Measurements from ENCODE around the gene SLC38A10.
A peak's percentile ranks its signal among the peaks of the same experiment; 100 is the strongest.

SLC38A10 gene

GRCh38 chr17:81260171-81260570 is 34.9 kb downstream of the SLC38A10 start:
- TF ChIP-seq GATA1 (IDR thresholded peaks at IDR 0.05; ENCODE audit: low read depth, low read length) (no peak), POLR2A (IDR thresholded peaks at IDR 0.05; ENCODE audit: low read length) (no peak)
- DNase-seq: no peak

- TF ChIP-seq POLR2A (IDR thresholded peaks at IDR 0.05; ENCODE audit: low read length) (no peak), GATA1 (IDR thresholded peaks at IDR 0.05; ENCODE audit: low read depth, low read length) (no peak)
Measured at GRCh38 chr17:81259058-81259605, 36.0 kb downstream of the SLC38A10 start.

DNA sequence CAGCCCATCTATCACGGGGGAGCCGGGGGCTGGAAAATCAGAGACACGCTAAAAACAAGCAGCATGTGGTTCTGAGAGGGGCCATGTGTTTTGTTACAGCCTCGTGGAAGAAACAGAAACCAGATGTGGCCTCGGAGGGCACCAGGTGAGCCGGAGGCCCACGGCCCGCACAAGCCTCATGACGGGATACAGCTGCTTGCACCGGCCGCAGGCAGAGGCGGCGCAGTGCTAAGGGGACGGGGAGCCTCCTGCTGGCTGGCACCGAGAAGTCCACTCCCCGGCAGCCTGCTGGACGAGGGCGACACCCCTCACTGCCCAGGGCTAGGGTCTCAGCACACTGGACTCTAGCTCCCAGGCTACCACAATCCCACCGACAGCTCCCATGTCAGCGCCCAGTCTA is 36.8 kb downstream of the SLC38A10 start:
- DNase-seq: no peak
- no peak for TF ChIP-seq POLR2A (IDR thresholded peaks at IDR 0.05; ENCODE audit: low read length)

More at GRCh38 chr17:81259058-81259605, 36.0 kb downstream of the SLC38A10 start:
- DNase-seq: no peak

DNA sequence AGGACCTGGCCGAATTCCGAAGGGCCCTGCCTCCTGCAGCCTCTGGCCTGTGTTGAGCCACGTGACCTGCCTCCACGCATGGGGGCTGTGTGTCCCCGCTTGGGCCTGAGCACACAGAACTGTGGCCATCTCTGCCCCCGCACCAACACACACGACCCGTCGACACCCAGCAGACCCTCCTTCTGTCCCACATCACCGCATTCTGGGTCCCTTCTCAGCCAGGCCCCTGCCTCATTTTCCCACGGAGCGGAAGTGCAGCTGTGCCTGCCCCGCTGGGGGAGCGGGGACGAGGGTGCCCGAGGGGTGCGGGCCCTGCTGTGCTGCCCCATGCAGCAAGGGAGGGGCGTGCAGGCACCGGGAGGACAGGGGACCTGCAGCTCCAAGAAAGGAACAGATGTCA is 37.6 kb downstream of the SLC38A10 start:
- DNase-seq: no peak
- TF ChIP-seq GATA1 (IDR thresholded peaks at IDR 0.05; ENCODE audit: low read depth, low read length): no peak
- TF ChIP-seq POLR2A (IDR thresholded peaks at IDR 0.05; ENCODE audit: low read length): no peak

DNA sequence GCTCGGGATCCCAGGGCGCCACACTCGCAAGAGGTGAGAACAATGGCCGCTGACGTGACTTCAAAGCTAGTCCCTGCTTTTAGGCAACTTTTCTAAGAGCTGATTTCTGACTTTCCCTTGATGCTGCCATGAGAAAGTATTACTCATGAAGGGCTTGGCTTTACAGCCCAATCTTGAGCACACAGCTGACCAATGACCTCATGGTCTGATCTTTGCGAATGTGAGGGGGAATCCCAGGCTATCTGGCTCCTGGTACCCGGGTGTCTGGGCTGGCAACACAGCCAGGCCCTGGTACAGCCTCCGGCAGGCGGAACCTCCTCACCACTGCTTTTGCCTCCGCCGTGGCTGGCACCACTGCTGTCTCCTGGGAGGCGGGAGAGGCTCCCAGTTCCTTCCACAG is 38.5 kb downstream of the SLC38A10 start:
- DNase-seq: no peak

GRCh38 chr17:81254955-81255717 is 40.0 kb downstream of the SLC38A10 start:
- TF ChIP-seq GATA1 (IDR thresholded peaks at IDR 0.05; ENCODE audit: low read depth, low read length) (no peak), POLR2A (IDR thresholded peaks at IDR 0.05; ENCODE audit: low read length) (no peak)
- peak in 1 of 2 experiments; percentile 24 for DNase-seq

More for the DNA sequence above, 38.5 kb downstream of the SLC38A10 start:
- TF ChIP-seq GATA1 (IDR thresholded peaks at IDR 0.05; ENCODE audit: low read depth, low read length): no peak
- TF ChIP-seq POLR2A (IDR thresholded peaks at IDR 0.05; ENCODE audit: low read length): no peak

GRCh38 chr17:81253358-81254131 is 41.6 kb downstream of the SLC38A10 start:
- DNase-seq: peak; percentile 40 to 75
- no peak for TF ChIP-seq GATA1 (IDR thresholded peaks at IDR 0.05; ENCODE audit: low read depth, low read length)
- no peak for TF ChIP-seq POLR2A (IDR thresholded peaks at IDR 0.05; ENCODE audit: low read length)

DNA sequence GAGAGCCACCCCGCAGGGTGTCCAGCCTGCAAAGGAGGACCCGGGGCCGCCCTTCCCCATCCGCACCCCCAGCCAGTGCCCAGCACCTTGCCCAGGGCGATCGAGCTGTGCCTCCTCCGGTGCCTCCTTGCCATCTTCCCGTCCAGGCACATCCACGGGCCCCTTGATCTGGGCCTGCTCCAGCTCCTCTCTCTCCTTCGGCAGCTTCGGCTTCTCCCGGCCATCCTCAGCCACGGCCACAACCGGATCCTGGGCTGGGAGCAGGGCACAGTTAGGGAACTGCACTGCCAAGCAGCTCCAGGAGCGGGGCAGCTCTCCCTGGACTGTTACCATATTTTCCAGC is 42.1 kb downstream of the SLC38A10 start:
- TF ChIP-seq POLR2A (IDR thresholded peaks at IDR 0.05; ENCODE audit: low read length): no peak
- no peak for TF ChIP-seq GATA1 (IDR thresholded peaks at IDR 0.05; ENCODE audit: low read depth, low read length)
- no peak for DNase-seq

GRCh38 chr17:81252326-81252986 is 42.7 kb downstream of the SLC38A10 start:
- no peak for TF ChIP-seq POLR2A (IDR thresholded peaks at IDR 0.05; ENCODE audit: low read length)
- TF ChIP-seq GATA1 (IDR thresholded peaks at IDR 0.05; ENCODE audit: low read depth, low read length): no peak
- no peak for DNase-seq

DNA sequence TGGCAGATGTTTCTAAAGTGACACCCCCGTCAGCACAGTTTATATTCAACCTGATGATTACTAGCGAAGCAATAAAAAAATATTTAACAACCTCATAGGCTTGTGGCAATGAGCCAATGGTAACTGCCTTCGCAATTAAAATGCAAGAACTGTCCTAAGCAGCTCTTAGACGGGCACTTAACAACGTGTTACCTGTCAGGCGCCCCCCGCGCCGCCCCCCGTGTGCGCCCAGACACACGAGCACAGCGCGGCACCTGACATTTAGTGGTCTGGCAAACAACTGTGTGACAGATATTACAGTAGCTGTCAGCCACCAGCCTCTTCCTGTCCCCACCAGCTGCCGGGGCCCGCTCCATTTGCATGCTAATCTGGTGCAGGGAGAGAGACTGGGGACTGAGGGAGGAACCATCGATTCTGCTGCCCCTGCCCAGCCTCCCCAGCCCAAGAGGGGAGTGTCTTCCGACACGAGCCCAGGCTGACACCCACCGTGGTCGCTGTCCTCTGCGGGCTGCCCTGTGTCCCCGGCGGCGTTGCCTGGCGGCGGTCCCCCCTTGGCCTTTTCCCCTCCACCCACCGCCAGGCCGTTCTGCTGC is 43.3 kb downstream of the SLC38A10 start:
- no peak for TF ChIP-seq GATA1 (IDR thresholded peaks at IDR 0.05; ENCODE audit: low read depth, low read length)
- TF ChIP-seq POLR2A (IDR thresholded peaks at IDR 0.05; ENCODE audit: low read length): no peak
- no peak for DNase-seq

DNA sequence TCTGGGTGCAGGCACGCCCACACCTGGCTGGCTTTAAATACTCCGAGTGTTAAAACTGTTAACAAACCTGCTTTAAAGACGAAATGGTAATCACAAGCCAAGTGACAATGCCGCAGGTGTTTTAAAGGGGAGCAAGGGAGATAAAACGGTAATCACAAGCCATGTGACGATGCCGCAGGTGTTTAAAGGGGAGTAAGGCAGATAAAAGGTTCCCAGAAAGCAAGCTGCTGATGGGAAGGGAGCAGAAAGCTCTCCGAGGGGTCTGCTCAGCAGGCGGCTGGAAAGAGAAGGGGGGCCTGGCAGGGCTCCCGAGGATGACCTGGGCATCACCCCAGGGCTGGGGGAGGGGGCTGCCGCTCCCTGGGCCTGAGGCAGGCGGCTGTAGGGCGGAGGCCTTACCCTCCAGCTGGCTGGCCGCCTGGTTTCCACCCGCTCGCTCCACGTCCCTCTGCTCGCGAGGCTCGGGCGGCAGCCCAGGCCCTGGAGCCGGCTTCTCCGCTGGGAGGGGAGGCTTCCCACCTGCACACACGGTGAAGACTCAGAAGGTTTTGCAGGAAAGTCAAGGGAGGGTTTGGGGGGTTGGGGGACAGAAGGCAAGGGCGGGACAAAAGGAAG is 43.9 kb downstream of the SLC38A10 start:
- TF ChIP-seq POLR2A (IDR thresholded peaks at IDR 0.05; ENCODE audit: low read length): no peak
- TF ChIP-seq GATA1 (IDR thresholded peaks at IDR 0.05; ENCODE audit: low read depth, low read length): no peak
- no peak for DNase-seq

DNA sequence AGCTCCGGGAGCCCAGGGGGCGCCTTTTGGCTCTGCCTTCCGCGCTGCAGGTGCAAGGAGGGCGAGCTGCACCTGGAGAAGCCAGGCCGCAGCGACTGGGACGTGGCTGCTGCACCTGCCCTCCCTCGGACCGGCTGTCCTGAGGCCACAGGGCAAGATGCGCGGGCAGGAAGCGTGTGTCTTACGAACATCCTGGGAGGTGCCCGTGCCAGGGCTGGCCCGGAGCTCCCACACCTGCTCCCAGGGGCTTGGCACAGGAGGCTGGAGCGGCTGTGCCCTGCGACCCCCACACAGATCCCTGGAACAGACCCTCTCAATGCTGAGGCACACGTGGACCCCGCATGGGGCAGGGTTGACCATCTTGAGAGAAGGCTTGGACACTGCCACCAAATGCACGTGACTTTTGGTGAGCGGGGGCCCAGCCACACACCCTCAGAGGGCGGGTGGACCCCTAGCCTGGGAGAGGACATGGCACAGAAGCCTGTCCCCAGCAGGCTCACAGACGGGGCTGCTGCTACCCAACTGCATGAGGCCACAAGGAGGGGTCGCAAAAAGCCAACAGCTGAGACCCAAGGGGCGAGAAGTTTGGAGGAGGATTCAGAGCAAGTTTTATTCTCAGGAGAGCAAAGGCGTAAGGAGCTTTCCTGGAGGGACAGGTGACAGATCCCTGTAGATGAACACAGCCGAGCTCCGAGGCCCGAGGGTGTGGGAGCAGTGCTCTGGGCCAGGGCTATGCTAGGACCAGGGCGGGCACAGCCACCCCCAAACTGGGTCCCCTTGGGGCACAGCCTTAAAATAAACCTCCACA is 44.6 kb downstream of the SLC38A10 start:
- TF ChIP-seq GATA1 (IDR thresholded peaks at IDR 0.05; ENCODE audit: low read depth, low read length): no peak
- TF ChIP-seq POLR2A (IDR thresholded peaks at IDR 0.05; ENCODE audit: low read length): no peak
- no peak for DNase-seq
